MCF 10A (cell line): ENCODE data around the gene CYTH1. TPM values are rescaled to one million over a fixed set of nuclear protein-coding genes. Genes with fewer than 3 reads are reported as not detected.

ENCODE experiments used
- BruUV-seq: library from RNA; stranded (reverse); fragments of 400-500 nt; replicated peaks from 2 replicates; lab custom pipeline; 2021; lab: Mats Ljungman, UMichigan
- CTCF ChIA-PET: fragments of 300-600 bp; sonication (Branson Sonifier 250); formaldehyde crosslinking; extraction: SDS; loops from one replicate; lab custom pipeline; 2021; ENCODE audit warnings: antibody characterized with exemption, inconsistent platforms; lab: Yijun Ruan, JAX
- POLR2A ChIA-PET: fragments of 300-600, 350-650 bp; sonication (Branson Sonifier 250); formaldehyde crosslinking; extraction: SDS; loops from one replicate; lab custom pipeline; 2020; ENCODE audit warnings: antibody characterized with exemption, inconsistent platforms; lab: Yijun Ruan, JAX
- DNase-seq: peaks from one replicate; pipeline ENCODE4 v3.0.0-alpha.2; 2018; ENCODE audit not compliant: unreplicated experiment
- H3K27ac Mint-ChIP-seq: one replicate; pipeline ENCODE4 v1.8.0; 2022; ENCODE audit warnings: mild to moderate bottlenecking, low read depth, mixed read lengths; ENCODE audit not compliant: unreplicated experiment
- H3K27me3 Mint-ChIP-seq: one replicate; pipeline ENCODE4 v1.8.0; 2022; ENCODE audit warnings: mixed read lengths; ENCODE audit not compliant: insufficient read depth, unreplicated experiment
- H3K36me3 Mint-ChIP-seq: one replicate; pipeline ENCODE4 v1.8.0; 2022; ENCODE audit warnings: mild to moderate bottlenecking, moderate library complexity, mixed read lengths; ENCODE audit not compliant: insufficient read depth, unreplicated experiment
- H3K4me1 Mint-ChIP-seq: one replicate; pipeline ENCODE4 v1.8.0; 2022; ENCODE audit warnings: mixed read lengths; ENCODE audit not compliant: insufficient read depth, unreplicated experiment
- H3K4me3 Mint-ChIP-seq: one replicate; pipeline ENCODE4 v1.8.0; 2022; ENCODE audit warnings: mild to moderate bottlenecking, moderate library complexity, mixed read lengths; ENCODE audit not compliant: unreplicated experiment
- H3K9me3 Mint-ChIP-seq: one replicate; pipeline ENCODE4 v1.8.0; 2022; ENCODE audit warnings: mixed read lengths; ENCODE audit not compliant: unreplicated experiment
- CTCF ChIP-seq: fragments of 200-600 bp; IDR thresholded peaks from one replicate; pipeline ENCODE4 v1.8.0; 2022; ENCODE audit warnings: antibody characterized with exemption, mild to moderate bottlenecking; ENCODE audit not compliant: unreplicated experiment
- intact Hi-C: fragments of 100-400 bp; cut with micrococcal nuclease; formaldehyde crosslinking; loops from 2 replicates; pipeline ENCODE4 v1.14.1; 2022
- total RNA-seq: library from RNA; stranded (reverse); gene quantifications from 2 replicates; pipeline ENCODE4 v1.2.3, GENCODE V29; 2022

The CYTH1 gene
- total RNA-seq, 1 experiment from 2014 or later: 38.5 TPM

- no TSS peak for BruUV-seq
- Mint-ChIP-seq H3K27ac (no peak overlapping the region), H3K4me1 (peaks cover 9% of the 10 kb centered on the region), H3K4me3 (no peak overlapping the region), H3K36me3 (peaks cover 6% of the 10 kb centered on the region), H3K9me3 (no peaks in the 10 kb centered on the region), H3K27me3 (no peaks in the 10 kb centered on the region)
- TF ChIP-seq CTCF: no peak
- intact Hi-C loops: no loop called here
- CTCF ChIA-PET: interaction anchor here (0.7 kb wide), 1 partner anchor 20 kb away, joined by 3 read pairs; no protein-coding TSS in a partner anchor
- POLR2A ChIA-PET: no interaction called here
- no peak for DNase-seq
These were observed 126.7 kb downstream of the CYTH1 start for GRCh38 chr17:78655251-78655940.

DNA sequence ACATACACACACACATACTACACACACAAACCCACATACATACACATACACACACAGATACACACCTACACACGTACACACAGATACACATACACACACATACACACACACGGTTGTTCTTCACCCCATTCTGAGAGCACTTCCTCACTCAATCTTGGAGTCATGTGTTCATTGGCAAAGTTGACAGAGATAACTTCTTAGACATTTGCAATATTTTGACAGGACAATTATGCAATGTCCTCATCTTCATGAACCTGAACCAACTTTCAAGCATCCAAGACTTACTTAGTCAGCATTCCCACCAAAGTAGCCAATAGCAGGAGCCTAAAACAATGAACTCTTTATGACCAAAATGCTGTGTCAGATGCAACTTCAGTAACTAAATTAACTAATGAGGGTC is 127.7 kb downstream of the CYTH1 start:
- no peaks in the 10 kb centered on the region for H3K27me3 Mint-ChIP-seq
- ChIA-PET POLR2A (no interaction called here), CTCF (interaction anchor here (1.0 kb wide), 1 partner anchor 54 kb away, joined by 5 read pairs; no protein-coding TSS in a partner anchor)
- peaks cover 6% of the 10 kb centered on the region for H3K36me3 Mint-ChIP-seq
- no peaks in the 10 kb centered on the region for H3K9me3 Mint-ChIP-seq
- peaks cover 9% of the 10 kb centered on the region for H3K4me1 Mint-ChIP-seq
- DNase-seq: no peak
- intact Hi-C loops: no loop called here
- BruUV-seq: no TSS peak
- no peak overlapping the region for H3K4me3 Mint-ChIP-seq
- TF ChIP-seq CTCF: no peak
- no peak overlapping the region for H3K27ac Mint-ChIP-seq

- peak; percentile 63 for DNase-seq
- Mint-ChIP-seq H3K36me3 (peaks cover 6% of the 10 kb centered on the region), H3K27ac (no peak overlapping the region), H3K4me1 (peaks cover 9% of the 10 kb centered on the region), H3K27me3 (no peaks in the 10 kb centered on the region), H3K4me3 (no peak overlapping the region), H3K9me3 (no peaks in the 10 kb centered on the region)
- intact Hi-C loops: no loop called here
- ChIA-PET POLR2A (interaction anchor here (1.0 kb wide), 1 partner anchor 99 kb away, joined by 3 read pairs; no protein-coding TSS in a partner anchor), CTCF (interaction anchor here (1.0 kb wide), 1 partner anchor 55 kb away, joined by 5 read pairs; no protein-coding TSS in a partner anchor)
- no peak for TF ChIP-seq CTCF
- no TSS peak for BruUV-seq
These were observed 128.7 kb downstream of the CYTH1 start for GRCh38 chr17:78653382-78653781.

- no peak for TF ChIP-seq CTCF
- no peak overlapping the region for H3K4me3 Mint-ChIP-seq
These were observed 129.2 kb downstream of the CYTH1 start for GRCh38 chr17:78652913-78653312.

More at GRCh38 chr17:78652913-78653312, 129.2 kb downstream of the CYTH1 start:
- H3K9me3 Mint-ChIP-seq: no peaks in the 10 kb centered on the region
- no peak overlapping the region for H3K27ac Mint-ChIP-seq
- CTCF ChIA-PET: interaction anchor here (0.6 kb wide), 1 partner anchor 1412 kb away, joined by 3 read pairs; no protein-coding TSS in a partner anchor
- POLR2A ChIA-PET: interaction anchor here (1.0 kb wide), 1 partner anchor 100 kb away, joined by 3 read pairs; no protein-coding TSS in a partner anchor
- DNase-seq: no peak
- intact Hi-C loops: no loop called here
- no TSS peak for BruUV-seq
- peaks cover 6% of the 10 kb centered on the region for H3K36me3 Mint-ChIP-seq
- peaks cover 9% of the 10 kb centered on the region for H3K4me1 Mint-ChIP-seq
- no peaks in the 10 kb centered on the region for H3K27me3 Mint-ChIP-seq
